Uterus (tissue), 2 donors: ENCODE measurements around the gene MMAB.

Experiments
- POLR2A ChIP-seq, 2 donors: fragments of 450-650 bp; IDR thresholded peaks; one replicate each; pipeline ENCODE4 v1.6.1; 2016; ENCODE audit warnings: antibody characterized with exemption in 2 of 2, mild to moderate bottlenecking in 1 of 2, moderate library complexity in 1 of 2
- TF ChIP-seq, protein P1 (sequence below), 4 experiments: fragments of 200-600 bp in 2 of 4; fragments of 450-650 bp in 2 of 4; sonication (generic) in 2 of 4; IDR thresholded peaks; one replicate each; pipeline ENCODE4 v1.5.1; 2016 to 2019; ENCODE audit warnings: antibody characterized with exemption in 4 of 4, mild to moderate bottlenecking in 2 of 4, moderate library complexity in 1 of 4

GRCh38 chr12:109601557-109601956 lies 28.3 kb upstream of the MMAB start:
- no peak for TF ChIP-seq POLR2A (IDR thresholded peaks at IDR 0.05)
- TF ChIP-seq, protein P1, sequence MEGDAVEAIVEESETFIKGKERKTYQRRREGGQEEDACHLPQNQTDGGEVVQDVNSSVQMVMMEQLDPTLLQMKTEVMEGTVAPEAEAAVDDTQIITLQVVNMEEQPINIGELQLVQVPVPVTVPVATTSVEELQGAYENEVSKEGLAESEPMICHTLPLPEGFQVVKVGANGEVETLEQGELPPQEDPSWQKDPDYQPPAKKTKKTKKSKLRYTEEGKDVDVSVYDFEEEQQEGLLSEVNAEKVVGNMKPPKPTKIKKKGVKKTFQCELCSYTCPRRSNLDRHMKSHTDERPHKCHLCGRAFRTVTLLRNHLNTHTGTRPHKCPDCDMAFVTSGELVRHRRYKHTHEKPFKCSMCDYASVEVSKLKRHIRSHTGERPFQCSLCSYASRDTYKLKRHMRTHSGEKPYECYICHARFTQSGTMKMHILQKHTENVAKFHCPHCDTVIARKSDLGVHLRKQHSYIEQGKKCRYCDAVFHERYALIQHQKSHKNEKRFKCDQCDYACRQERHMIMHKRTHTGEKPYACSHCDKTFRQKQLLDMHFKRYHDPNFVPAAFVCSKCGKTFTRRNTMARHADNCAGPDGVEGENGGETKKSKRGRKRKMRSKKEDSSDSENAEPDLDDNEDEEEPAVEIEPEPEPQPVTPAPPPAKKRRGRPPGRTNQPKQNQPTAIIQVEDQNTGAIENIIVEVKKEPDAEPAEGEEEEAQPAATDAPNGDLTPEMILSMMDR (IDR thresholded peaks at IDR 0.05) = no peak
